HG03432 (cell line): ENCODE data around the gene SPINK5.

Source experiments
- ATAC-seq: cut with Tn5 transposase; IDR thresholded peaks from one replicate; pipeline ENCODE4 v1.9.1; 2021; ENCODE audit warnings: mild to moderate bottlenecking, moderate library complexity; ENCODE audit not compliant: unreplicated experiment

SPINK5 gene

DNA sequence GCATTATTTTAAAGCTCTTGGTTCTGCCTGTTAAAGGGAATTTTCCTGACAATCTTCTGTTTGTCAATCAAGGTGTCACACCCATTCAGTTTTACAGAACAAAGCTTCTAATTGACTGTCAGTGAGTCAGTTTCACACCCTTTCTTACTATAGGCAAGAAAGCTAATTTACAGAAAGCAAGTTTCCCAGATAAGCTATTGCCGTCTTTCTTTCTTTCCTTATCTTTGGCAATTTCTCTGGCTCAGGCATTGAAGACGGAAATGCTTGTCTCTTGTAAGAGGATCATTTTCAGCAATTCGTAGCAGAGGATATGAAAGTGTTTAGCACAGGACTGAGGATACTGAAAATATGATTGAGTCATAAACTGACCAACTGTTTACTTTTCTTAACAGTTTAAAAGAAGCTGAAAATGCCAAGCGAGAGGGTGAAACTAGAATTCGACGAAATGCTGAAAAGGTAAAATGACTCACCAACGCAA lies 27.0 kb downstream of the SPINK5 start:
- peak; percentile 91 for ATAC-seq

DNA sequence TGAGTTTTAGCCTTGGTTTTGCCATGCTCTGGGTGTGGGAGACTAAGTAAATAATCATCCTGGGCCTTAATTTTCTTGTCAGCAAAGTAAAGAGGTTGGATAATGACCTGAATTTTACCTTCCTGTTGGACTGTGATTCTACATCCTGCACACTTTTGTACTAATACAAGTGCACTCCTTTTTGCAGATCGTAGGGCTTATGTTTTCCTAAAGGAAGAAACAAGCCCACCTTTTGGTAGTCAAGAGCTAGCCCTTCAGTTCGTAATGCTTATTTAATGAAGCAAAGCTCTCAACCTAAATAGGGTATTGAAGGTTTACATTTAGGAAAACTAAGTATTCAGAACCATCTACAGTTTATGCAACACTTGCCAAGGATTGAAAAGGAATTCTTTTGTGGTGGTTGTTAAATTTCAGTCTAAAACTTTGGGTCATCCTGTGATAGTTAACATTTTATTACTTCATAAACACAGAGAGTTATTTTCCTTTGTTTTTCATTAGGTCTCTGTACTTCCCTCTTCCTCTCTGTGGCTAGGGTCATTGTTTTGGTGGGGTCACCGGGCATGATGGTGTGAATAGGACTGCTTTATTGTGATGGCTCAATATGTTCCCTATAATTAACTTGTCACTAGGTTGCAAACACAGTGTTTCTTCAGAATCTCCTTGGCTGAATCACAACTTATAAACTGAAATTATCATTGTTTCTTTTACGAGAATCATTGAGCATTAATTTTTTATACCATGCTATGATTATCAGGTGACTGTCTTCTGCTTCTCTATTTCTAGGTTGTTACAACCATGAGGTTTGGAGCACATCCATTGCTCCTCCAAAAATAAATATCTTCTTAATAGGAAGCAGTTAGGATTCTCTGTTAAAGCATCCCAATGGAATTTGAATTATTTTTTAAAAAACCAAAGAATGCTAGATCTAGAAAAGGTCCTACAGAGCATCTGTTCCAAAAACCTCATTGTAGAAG lies 28.5 kb downstream of the SPINK5 start:
- ATAC-seq: no peak

DNA sequence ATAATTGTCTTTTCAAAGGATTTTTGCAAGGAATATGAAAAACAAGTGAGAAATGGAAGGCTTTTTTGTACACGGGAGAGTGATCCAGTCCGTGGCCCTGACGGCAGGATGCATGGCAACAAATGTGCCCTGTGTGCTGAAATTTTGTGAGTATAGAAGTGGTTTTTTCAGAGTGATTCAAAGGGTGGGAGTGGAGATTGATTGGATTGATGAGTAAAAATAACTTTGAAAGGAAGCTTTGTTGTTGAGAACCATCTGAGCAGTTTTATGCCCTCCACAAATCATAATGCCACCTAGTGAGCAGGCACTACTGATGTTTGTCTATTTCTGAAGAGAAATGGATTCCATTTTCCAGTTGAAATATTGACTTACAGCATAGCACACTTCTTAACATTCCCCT lies 30.6 kb downstream of the SPINK5 start:
- no peak for ATAC-seq

DNA sequence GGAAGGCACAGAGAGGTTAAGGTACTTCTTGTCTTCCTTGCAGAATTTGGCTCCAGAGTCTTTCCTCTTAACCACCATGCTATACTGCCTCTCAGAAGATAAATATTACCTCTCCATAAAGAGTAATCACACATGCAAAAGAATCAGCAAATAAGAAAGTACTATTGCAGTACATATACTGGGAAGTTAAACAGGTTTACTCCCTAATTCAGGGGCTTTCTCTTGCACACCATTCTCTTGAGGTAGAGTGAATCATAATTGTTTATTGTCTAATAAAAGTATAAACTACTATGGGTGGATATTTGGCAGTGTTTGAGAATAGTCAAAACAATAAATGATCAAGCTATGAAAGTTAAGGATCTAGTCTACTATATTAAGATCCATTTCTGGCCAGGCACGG lies 40.4 kb downstream of the SPINK5 start:
- ATAC-seq: no peak

DNA sequence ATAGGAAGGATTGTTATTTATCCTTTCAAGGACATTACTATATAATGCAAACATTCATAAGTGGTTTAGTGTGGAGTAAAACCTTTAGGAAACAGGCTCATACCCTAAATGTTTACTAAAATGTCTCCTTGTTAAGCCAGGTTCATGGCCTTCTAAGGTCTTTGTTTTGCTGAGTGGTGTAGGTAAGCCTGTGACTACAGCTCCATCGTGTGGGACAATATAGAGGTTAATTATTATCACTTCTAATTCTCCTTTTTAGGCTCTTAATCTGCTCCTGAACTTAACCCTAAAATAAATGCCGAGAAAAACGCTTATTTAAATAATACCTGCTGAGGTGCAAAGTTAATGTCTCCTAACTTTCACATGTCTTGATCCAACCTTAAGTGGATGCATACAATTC lies 43.8 kb downstream of the SPINK5 start:
- ATAC-seq: no peak

DNA sequence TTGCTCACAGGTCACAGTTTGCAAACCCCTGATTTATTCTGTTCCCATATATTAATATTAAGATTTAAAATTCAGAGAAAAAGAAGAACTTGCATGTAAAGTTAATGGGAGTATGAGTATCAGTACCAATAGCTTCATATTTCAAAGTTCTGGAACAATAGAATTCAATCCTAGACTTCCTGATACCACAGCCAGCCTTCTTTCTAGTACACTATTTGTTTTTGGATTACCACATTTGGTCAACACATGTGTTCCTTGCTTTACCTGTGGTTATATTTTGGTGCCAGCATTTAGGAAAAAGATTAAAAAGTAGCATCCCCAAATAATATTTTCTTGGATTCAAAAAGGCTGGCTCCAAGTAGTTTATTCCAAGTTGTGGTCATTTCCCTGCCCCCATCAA lies 49.5 kb downstream of the SPINK5 start:
- no peak for ATAC-seq

DNA sequence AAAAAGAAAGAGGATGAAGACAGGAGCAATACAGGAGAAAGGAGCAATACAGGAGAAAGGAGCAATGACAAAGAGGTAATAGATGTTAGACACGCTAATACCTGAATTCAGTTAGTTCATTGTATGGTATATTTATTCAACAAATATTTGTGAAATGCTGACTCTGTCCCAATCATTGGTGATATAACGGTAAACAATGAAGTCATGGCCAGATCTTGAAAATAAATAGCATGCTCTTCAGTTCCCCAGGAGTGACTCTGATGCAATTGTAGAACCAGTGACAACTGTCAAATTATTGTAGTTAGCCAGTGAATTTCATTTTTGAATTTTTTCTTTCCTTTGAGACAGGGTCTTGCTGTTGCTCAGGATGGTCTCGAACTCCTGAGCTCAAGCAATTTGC lies 56.5 kb downstream of the SPINK5 start:
- ATAC-seq: no peak

DNA sequence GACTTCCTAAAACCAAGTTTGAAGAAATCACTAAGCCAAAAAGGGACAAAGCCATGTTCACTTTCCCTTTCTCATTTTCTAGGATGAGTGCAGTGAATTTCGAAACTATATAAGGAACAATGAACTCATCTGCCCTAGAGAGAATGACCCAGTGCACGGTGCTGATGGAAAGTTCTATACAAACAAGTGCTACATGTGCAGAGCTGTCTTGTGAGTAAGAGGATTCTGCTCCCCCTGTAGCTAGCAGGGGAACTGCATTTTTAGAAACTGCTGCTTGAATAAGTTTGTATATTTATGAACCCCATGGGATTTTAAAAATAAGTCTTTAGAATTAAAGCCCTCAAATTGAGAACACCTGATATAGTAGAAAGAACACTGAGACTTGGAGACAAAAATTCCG lies 61.9 kb downstream of the SPINK5 start:
- ATAC-seq: no peak

DNA sequence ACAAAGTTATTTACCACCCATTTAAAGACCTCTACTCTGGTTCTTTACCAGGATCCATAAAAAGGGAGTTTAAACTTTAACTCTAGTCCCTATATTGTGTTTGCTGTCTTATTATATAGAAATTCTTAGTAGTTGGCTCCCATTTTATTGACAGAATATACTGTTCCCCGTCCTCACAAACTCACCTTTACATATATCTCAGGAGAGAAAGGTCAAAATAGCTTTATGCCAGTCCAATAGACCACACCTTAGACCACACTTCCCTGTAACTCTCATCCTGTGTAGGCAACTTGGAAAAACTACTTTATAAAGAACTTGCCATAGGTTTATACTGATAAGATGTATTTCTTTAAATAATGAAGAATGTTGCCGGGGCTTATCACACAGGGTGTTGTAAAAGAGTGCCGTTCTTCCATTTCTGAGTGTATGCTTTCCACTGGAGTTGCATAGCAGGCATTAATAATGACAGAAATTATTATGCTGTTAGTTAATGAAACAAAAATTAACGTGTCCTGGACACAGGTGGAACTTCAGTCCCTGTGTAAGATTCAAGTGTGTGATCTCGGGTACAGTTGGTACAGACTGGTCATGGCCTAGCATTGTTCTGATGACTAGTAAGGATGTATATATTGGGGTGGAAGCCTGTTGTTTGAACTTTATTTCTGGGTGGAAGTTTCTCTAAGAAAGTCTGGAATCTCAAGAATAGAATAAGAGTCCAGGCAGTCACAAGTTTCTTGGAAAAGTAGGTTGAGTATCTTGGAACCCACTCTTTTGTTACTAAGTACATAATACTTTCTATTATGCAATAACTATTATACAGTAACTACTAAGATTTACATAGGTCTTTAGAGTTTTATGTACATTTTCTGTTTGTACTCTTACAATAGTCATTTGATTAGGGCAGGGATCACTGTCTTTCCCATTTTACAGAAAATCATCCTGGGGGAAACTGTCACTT lies 71.6 kb downstream of the SPINK5 start:
- ATAC-seq: no peak

DNA sequence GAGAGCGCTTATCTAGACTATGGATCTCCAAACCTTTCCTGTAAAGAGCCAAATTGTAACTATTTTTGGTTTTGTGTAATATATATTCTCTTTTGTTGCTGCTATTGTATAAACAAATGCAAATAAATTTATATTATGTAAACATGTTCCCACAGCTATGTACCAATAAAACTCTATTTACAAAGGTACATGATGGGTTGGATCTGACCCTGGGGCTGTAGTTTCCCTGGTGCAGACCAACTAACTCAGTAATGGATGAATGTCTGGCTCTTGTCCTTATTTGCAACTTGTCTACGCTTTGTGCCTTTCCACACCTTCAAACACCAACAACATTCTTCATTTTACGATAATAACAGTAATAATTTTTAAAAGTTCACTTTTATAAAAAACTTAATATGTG lies 77.1 kb downstream of the SPINK5 start:
- ATAC-seq: no peak

DNA sequence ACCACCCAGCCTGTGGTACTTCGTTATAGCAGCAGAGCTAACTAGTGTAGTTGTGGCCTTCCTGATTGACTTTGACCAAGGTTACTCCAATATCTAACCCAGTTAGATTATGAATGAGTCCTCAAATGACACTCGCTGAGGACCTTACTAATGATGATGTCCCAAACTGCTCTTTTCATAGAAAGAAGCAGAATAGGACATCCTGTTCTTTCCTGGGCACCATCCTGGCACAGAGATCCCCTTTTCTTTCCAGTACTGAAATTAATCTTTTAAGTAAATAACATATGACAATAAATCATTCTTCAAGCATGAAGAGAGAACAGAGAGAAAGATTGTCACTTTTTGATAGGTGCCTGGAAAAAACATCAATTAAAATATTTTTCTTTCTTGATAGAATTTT lies 77.9 kb downstream of the SPINK5 start:
- ATAC-seq: no peak

DNA sequence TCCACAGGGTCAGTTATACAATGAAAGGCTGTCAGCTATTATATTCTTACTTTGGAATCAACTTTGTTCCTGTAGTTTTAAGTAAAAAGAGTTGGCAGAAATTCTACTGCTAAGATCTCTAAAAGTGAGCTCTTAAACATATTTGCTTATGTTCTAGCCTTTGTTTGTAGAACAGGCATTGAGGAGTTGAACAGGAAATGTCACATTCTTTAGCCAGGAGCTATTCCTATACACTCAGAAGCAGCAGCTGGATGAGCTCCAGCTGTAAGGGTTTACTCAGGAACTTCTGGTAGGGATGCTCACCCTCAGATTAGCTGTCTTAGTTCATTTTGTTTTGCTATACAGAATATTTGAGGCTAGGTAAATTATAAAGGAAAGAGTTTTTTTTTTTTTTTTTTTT lies 82.1 kb downstream of the SPINK5 start:
- ATAC-seq: no peak

DNA sequence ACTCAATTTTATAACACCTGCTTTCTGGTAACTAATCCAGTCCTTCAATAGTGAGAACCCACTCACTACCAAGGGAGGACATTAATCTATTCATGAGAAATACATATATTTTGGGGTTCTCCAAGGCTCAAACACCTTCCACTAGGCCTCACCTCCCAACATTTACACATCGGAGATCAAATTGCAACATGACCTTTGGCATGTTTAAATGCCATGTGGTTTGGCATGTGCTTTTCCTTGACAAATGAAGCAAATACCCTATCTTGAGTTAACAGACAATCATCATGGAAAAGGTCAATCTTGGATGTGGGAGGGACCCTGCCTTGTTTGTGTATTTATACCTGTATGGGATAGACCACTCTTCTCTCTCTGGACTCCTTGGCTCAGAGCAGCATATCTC lies 82.7 kb downstream of the SPINK5 start:
- ATAC-seq: no peak

DNA sequence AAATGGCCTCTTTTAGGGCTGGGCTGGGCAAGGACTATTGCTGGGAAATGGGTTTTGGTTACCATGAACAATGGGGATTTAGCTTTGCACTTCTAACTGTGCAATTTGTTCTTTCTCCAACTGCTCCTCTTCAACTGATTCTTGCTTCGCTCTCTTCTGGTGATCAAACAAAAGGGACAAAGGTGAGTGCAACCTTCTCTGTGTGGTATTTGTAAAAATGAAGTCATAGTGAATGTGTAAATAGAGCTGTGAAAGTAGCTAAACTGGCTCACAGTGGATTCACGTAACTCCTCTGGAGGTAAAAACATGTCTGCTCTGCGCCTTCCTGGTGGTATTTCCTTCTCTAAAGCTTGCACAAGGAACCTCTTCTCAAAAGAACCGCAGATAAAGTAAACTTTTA lies 83.6 kb downstream of the SPINK5 start:
- ATAC-seq: no peak

DNA sequence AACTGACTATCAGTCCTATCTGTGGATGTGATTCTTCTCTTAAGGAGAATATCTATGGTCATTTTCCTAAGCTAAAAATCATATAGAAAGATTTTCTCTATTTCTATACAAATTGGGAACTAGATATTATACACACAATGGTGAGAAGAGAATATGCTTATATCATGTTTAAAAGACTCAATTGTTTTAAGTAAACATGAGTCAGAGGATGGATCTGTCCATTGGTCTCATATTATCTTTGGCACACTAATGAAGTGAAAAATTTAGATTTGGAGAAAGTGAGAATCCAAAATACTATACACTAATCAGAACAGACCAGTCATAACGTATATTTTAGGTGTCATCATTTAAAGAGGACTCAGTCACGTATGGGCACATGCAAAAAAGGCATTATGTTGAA lies 88.1 kb downstream of the SPINK5 start:
- no peak for ATAC-seq

DNA sequence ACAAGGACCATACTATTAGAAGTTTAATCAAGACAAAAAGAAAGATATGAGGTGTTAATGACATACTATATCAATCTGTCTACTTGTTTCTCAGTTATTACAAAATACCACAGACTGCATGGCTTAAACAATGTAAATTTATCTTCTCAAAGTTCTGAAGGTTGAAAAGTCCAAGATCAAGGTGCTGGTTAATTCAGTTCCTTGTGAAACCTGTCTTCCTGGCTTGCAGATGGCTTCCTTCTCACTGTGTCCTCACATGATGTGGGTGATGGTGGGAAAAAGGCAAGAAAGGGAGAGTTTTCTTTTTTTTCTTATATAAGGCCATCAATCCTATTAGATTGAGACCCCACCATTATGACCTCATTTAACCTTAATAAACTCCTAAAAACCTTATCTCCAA lies 89.0 kb downstream of the SPINK5 start:
- ATAC-seq: no peak

DNA sequence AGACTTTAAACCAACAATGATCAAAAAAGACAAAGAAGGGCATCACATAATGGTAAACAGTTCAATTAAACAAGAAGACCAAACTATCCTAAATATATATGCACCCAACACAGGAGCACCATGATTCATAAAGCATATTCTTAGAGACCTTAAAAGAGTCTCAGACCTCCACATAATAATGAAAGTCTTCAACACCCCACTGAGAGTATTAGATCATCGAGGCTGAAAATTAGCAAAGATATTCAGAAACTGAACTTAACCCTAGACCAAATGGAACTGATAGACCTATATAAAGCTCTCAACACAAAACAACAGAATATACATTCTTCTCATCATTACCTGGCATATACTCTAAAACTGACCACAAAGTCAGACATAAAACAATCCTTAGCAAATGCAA lies 92.8 kb downstream of the SPINK5 start:
- ATAC-seq: no peak

DNA sequence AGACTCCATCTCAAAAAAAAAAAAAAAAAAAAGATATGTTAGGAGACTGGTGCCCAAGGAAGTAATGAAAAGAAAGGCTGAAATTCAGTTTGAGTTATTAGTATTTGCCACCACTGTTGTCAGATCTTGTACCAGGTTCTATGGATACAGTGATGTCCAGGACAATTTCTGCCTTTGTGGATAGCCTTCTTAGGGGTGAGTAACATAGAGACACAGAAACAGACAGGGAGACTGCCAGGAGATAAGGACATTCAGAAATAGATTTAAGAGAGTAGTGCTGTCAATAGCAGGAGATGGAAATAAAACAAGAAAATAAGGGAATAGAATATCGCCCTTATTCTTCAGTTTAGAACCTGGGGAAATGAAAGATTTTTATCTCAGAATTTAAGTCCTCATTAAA lies 98.3 kb downstream of the SPINK5 start:
- ATAC-seq: no peak

DNA sequence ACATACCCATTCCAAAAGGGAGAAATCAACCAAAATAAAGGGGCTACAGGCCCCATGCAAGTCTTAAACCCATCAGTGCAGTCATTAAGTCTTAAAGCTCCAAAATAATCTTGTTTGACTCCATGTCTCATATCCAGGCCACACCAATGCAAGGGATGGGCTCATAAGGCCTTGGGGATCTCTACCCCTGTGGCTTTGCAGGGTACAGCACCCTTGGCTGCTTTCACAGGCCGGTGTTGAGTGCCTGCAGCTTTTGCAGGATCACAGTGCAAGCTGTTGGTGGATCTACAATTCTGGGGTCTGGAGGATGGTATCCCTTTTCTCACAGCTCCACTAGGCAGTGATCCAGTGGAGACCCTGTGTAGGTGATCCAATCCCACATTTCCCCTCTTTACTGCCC lies 99.6 kb downstream of the SPINK5 start:
- ATAC-seq: no peak

DNA sequence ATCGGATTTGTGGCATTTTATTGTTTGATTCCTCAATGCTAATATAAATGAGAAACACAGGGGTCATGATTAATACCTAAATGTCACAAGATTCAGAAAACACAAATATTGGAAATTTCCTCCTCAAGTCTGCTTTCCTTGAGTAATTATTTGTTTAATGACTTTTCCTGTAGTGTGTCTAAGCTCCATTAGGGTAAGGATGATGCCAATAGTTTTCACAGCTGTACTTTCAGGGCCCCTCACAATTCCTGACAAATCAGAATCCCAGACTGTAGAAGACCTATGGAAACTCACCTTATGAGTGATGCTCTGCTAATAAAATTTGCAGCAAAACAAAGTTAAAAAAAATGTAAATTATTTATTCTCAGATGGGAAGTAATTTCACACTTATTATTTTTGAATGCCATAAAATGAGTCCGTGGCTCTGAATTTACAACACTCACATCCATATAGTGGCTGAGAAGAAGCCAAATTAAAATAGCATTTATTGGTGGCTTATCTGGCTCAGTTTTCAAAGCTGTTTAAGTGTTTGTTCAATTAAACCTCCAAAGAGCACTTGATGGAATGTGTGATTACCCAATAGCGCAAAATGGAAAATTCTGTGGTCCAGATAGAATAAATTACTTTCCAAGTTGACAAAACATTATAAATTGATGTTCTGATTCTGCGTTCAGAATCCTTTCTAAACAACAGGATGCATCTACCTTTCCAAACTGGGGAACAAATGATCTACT lies 102.9 kb downstream of the SPINK5 start:
- ATAC-seq: no peak

DNA sequence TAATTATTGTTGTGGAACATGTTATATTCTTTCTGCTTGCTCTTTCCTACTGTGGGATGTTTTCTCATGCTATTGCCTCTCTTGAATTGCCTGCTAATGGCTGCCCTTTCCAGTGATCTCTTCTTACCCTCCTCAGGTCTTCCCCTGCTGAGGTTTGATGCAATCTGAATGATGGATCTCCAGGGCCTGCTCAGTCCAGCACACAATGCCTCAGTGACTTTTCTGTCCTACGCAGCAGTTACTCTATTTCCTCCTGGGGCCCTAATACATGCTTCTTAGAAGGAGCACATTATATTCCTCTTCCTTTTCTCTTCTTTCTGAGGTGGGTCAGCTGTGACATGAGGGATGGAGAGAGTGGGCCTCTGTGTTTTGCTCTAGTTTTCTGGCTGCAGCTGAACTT lies 104.5 kb downstream of the SPINK5 start, which contains the start of gene SPINK14:
Gene SPINK14, plus strand, starts transcription at position 301 of the 400 bp plus-strand sequence. CDS start 1,187 bp downstream, outside the sequence.
- ATAC-seq: no peak
